H1 (cell line): ENCODE data around the gene PRUNE1.

Source experiments
- BRCA1 ChIP-seq: IDR thresholded peaks from 2 replicates; pipeline ENCODE4 v1.6.1; 2012; ENCODE audit warnings: low read depth, low read length, improper control_type of control experiment
- CTCF ChIP-seq, 3 experiments: IDR thresholded peaks; 1 replicate in 2 of 3; 2 replicates in 1 of 3; pipeline versions ENCODE4 v1.5.1 to v1.6.1; 2011; ENCODE audit warnings: low read length in 3 of 3, mild to moderate bottlenecking in 3 of 3, inconsistent platforms in 2 of 3, low read depth in 1 of 3, moderate library complexity in 1 of 3; ENCODE audit not compliant: insufficient read depth in 1 of 3; ENCODE audit errors: control extremely low read depth in 1 of 3
- MAFK ChIP-seq: IDR thresholded peaks from 2 replicates; pipeline ENCODE4 v1.6.1; 2012; ENCODE audit warnings: low read depth, mild to moderate bottlenecking, improper control_type of control experiment, low read length
- RNF2 ChIP-seq: fragments of 200-900, 300-1000 bp; sonication (generic); IDR thresholded peaks from 2 replicates; pipeline ENCODE4 v1.7.1; 2016; ENCODE audit warnings: borderline replicate concordance, low read depth, mild to moderate bottlenecking, antibody characterized with exemption, low read length; ENCODE audit not compliant: poor library complexity, severe bottlenecking; ENCODE audit errors: missing control alignments
- TCF12 ChIP-seq: IDR thresholded peaks from 2 replicates; pipeline ENCODE4 v1.6.1; 2011; ENCODE audit warnings: low read depth, mild to moderate bottlenecking, low read length

- TF ChIP-seq CTCF (IDR thresholded peaks at IDR 0.05; ENCODE audit: control extremely low read depth in 1 of 3, insufficient read depth in 1 of 3, low read depth in 1 of 3, low read length in 3 of 3) (no peak), RNF2 (no peak), MAFK (no peak), TCF12 (no peak), BRCA1 (no peak)
Observed at GRCh38 chr1:151054971-151055547, 46.8 kb downstream of the PRUNE1 start.
